Ovary (tissue), 3 donors: ENCODE results near the gene GCSAML.

Experiments used
- EP300 ChIP-seq: sonication (generic); formaldehyde crosslinking; IDR thresholded peaks from one replicate; pipeline ENCODE4 v1.6.1; 2017; ENCODE audit warnings: antibody characterized with exemption
- POLR2A ChIP-seq: fragments of 450-650 bp; IDR thresholded peaks from one replicate; pipeline ENCODE4 v1.6.1; 2017; ENCODE audit warnings: antibody characterized with exemption, mild to moderate bottlenecking, moderate library complexity
- TF ChIP-seq, protein P1 (sequence below), 3 donors: fragments of 450-650 bp in 2 of 3; fragments of 200-600 bp in 1 of 3; IDR thresholded peaks; one replicate each; pipeline versions ENCODE4 v1.5.1 to v1.8.0; 2016 to 2022; ENCODE audit warnings: antibody characterized with exemption in 3 of 3, mild to moderate bottlenecking in 1 of 3
- donor health status: DM: no; HTN: no; CAD: no.

DNA sequence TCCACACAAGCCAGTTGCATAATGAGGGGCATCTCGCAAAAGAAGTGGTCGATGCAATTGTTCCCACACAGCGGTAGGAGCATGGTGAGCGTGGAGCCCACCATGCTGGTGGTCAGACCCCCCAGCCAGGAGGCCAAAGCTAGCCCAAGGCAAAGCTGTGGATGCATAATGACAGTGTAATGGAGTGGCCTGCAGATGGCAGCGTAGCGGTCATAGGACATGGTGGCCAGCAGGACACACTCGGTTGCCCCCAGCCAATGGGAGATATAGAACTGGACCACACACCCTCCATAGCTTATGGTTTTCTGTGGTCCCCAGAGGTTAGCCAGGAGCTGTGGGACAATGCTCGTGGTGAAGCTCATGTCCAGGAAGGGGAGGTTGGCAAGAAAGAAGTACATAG, 17.0 kb upstream of the GCSAML start:
- TF ChIP-seq, protein P1, sequence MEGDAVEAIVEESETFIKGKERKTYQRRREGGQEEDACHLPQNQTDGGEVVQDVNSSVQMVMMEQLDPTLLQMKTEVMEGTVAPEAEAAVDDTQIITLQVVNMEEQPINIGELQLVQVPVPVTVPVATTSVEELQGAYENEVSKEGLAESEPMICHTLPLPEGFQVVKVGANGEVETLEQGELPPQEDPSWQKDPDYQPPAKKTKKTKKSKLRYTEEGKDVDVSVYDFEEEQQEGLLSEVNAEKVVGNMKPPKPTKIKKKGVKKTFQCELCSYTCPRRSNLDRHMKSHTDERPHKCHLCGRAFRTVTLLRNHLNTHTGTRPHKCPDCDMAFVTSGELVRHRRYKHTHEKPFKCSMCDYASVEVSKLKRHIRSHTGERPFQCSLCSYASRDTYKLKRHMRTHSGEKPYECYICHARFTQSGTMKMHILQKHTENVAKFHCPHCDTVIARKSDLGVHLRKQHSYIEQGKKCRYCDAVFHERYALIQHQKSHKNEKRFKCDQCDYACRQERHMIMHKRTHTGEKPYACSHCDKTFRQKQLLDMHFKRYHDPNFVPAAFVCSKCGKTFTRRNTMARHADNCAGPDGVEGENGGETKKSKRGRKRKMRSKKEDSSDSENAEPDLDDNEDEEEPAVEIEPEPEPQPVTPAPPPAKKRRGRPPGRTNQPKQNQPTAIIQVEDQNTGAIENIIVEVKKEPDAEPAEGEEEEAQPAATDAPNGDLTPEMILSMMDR (IDR thresholded peaks at IDR 0.05) = no peak
- no peak for TF ChIP-seq POLR2A
- no peak for TF ChIP-seq EP300
